ENCODE results near the gene PRRG1.

PRRG1 gene

GRCh38 chrX:37350034-37350365 is 836 bp downstream of the PRRG1 start:
- Mint-ChIP-seq H3K36me3 (ENCODE audit: insufficient read depth) (no peaks in the 10 kb centered on the region), H3K27ac (no peak overlapping the region), H3K27me3 (peaks cover 0 to 24% of the 10 kb centered on the region in 2 donors), H3K9me3 (peaks cover 0 to 1% of the 10 kb centered on the region in 2 donors), H3K4me1 (ENCODE audit: low read depth in 2 of 2) (peaks cover 0 to 7% of the 10 kb centered on the region in 2 donors), H3K4me3 (peak overlapping the region in 1 of 2 donors; percentile 19)
- ATAC-seq (replicated peaks) (no peak), DNase-seq (no peak)

- Mint-ChIP-seq H3K9me3 (peaks cover 0 to 5% of the 10 kb centered on the region in 2 donors), H3K27ac (no peak overlapping the region), H3K36me3 (ENCODE audit: insufficient read depth) (no peaks in the 10 kb centered on the region), H3K4me1 (ENCODE audit: low read depth in 2 of 2) (peaks cover 0 to 6% of the 10 kb centered on the region in 2 donors), H3K27me3 (peaks cover 0 to 19% of the 10 kb centered on the region in 2 donors), H3K4me3 (no peak overlapping the region)
- DNase-seq, result no peak
- ATAC-seq (replicated peaks), result no peak
Measured at GRCh38 chrX:37353646-37354045, 4.5 kb downstream of the PRRG1 start.

GRCh38 chrX:37357436-37357835 is 8.3 kb downstream of the PRRG1 start:
- H3K27me3 Mint-ChIP-seq, result no peaks in the 10 kb centered on the region
- ATAC-seq (replicated peaks), result no peak
- H3K27ac Mint-ChIP-seq, result no peak overlapping the region
- no peak overlapping the region for H3K4me3 Mint-ChIP-seq
- H3K4me1 Mint-ChIP-seq (ENCODE audit: low read depth in 2 of 2), result no peaks in the 10 kb centered on the region
- no peaks in the 10 kb centered on the region for H3K36me3 Mint-ChIP-seq (ENCODE audit: insufficient read depth)
- peaks cover 0 to 5% of the 10 kb centered on the region in 2 donors for H3K9me3 Mint-ChIP-seq
- DNase-seq, result no peak

GRCh38 chrX:37361596-37361995 is 12.4 kb downstream of the PRRG1 start:
- Mint-ChIP-seq H3K27me3 (no peaks in the 10 kb centered on the region), H3K4me3 (no peak overlapping the region), H3K9me3 (no peaks in the 10 kb centered on the region), H3K27ac (no peak overlapping the region), H3K36me3 (ENCODE audit: insufficient read depth) (no peaks in the 10 kb centered on the region), H3K4me1 (ENCODE audit: low read depth in 2 of 2) (no peaks in the 10 kb centered on the region)
- ATAC-seq (replicated peaks) (no peak), DNase-seq (no peak)

GRCh38 chrX:37364666-37365065 is 15.5 kb downstream of the PRRG1 start:
- H3K9me3 Mint-ChIP-seq, result peaks cover 0 to 2% of the 10 kb centered on the region in 2 donors
- H3K4me3 Mint-ChIP-seq, result no peak overlapping the region
- H3K27ac Mint-ChIP-seq, result no peak overlapping the region
- ATAC-seq (replicated peaks) (no peak), DNase-seq (no peak)
- H3K4me1 Mint-ChIP-seq (ENCODE audit: low read depth in 2 of 2), result no peaks in the 10 kb centered on the region
- H3K27me3 Mint-ChIP-seq, result no peaks in the 10 kb centered on the region
- H3K36me3 Mint-ChIP-seq (ENCODE audit: insufficient read depth), result no peaks in the 10 kb centered on the region

- Mint-ChIP-seq H3K4me3 (no peak overlapping the region), H3K36me3 (ENCODE audit: insufficient read depth) (no peaks in the 10 kb centered on the region), H3K27me3 (no peaks in the 10 kb centered on the region), H3K27ac (no peak overlapping the region), H3K9me3 (peaks cover 0 to 2% of the 10 kb centered on the region in 2 donors), H3K4me1 (ENCODE audit: low read depth in 2 of 2) (no peaks in the 10 kb centered on the region)
- ATAC-seq (replicated peaks), result no peak
- no peak for DNase-seq
Measured at GRCh38 chrX:37367946-37368345, 18.8 kb downstream of the PRRG1 start.

GRCh38 chrX:37370499-37371141 is 21.5 kb downstream of the PRRG1 start:
- Mint-ChIP-seq H3K4me1 (ENCODE audit: low read depth in 2 of 2) (no peaks in the 10 kb centered on the region), H3K27me3 (no peaks in the 10 kb centered on the region), H3K27ac (no peak overlapping the region), H3K36me3 (ENCODE audit: insufficient read depth) (no peaks in the 10 kb centered on the region), H3K4me3 (no peak overlapping the region), H3K9me3 (peaks cover 0 to 2% of the 10 kb centered on the region in 2 donors)
- ATAC-seq (replicated peaks) (no peak), DNase-seq (no peak)

GRCh38 chrX:37371578-37371991 is 22.4 kb downstream of the PRRG1 start:
- H3K9me3 Mint-ChIP-seq, result peaks cover 0 to 2% of the 10 kb centered on the region in 2 donors
- no peaks in the 10 kb centered on the region for H3K4me1 Mint-ChIP-seq (ENCODE audit: low read depth in 2 of 2)
- no peaks in the 10 kb centered on the region for H3K27me3 Mint-ChIP-seq

GRCh38 chrX:37378404-37378803 is 29.2 kb downstream of the PRRG1 start:
- H3K4me1 Mint-ChIP-seq (ENCODE audit: low read depth in 2 of 2), result no peaks in the 10 kb centered on the region
- H3K4me3 Mint-ChIP-seq, result no peak overlapping the region
- H3K27ac Mint-ChIP-seq, result no peak overlapping the region
- peaks cover 0 to 5% of the 10 kb centered on the region in 2 donors for H3K9me3 Mint-ChIP-seq
- ATAC-seq (replicated peaks) (no peak), DNase-seq (no peak)
- H3K27me3 Mint-ChIP-seq, result no peaks in the 10 kb centered on the region
- no peaks in the 10 kb centered on the region for H3K36me3 Mint-ChIP-seq (ENCODE audit: insufficient read depth)

More at GRCh38 chrX:37371578-37371991, 22.4 kb downstream of the PRRG1 start:
- Mint-ChIP-seq H3K27ac (no peak overlapping the region), H3K4me3 (no peak overlapping the region), H3K36me3 (ENCODE audit: insufficient read depth) (no peaks in the 10 kb centered on the region)
- DNase-seq (no peak), ATAC-seq (replicated peaks) (no peak)

GRCh38 chrX:37378830-37379229 is 29.7 kb downstream of the PRRG1 start:
- Mint-ChIP-seq H3K9me3 (peaks cover 0 to 5% of the 10 kb centered on the region in 2 donors), H3K4me1 (ENCODE audit: low read depth in 2 of 2) (no peaks in the 10 kb centered on the region), H3K27ac (no peak overlapping the region), H3K36me3 (ENCODE audit: insufficient read depth) (no peaks in the 10 kb centered on the region), H3K27me3 (no peaks in the 10 kb centered on the region), H3K4me3 (no peak overlapping the region)
- ATAC-seq (replicated peaks) (no peak), DNase-seq (no peak)

- no peaks in the 10 kb centered on the region for H3K36me3 Mint-ChIP-seq (ENCODE audit: insufficient read depth)
- no peaks in the 10 kb centered on the region for H3K27me3 Mint-ChIP-seq
- H3K27ac Mint-ChIP-seq, result no peak overlapping the region
- no peak overlapping the region for H3K4me3 Mint-ChIP-seq
- H3K4me1 Mint-ChIP-seq (ENCODE audit: low read depth in 2 of 2), result no peaks in the 10 kb centered on the region
- DNase-seq, result no peak
- peaks cover 0 to 5% of the 10 kb centered on the region in 2 donors for H3K9me3 Mint-ChIP-seq
- no peak for ATAC-seq (replicated peaks)
Measured at GRCh38 chrX:37380256-37380655, 31.1 kb downstream of the PRRG1 start.

- no peak for ATAC-seq (replicated peaks)
- H3K4me3 Mint-ChIP-seq, result no peak overlapping the region
- DNase-seq, result no peak
- peaks cover 0 to 5% of the 10 kb centered on the region in 2 donors for H3K9me3 Mint-ChIP-seq
- no peaks in the 10 kb centered on the region for H3K36me3 Mint-ChIP-seq (ENCODE audit: insufficient read depth)
- no peaks in the 10 kb centered on the region for H3K27me3 Mint-ChIP-seq
- H3K4me1 Mint-ChIP-seq (ENCODE audit: low read depth in 2 of 2), result no peaks in the 10 kb centered on the region
- H3K27ac Mint-ChIP-seq, result no peak overlapping the region
Measured at GRCh38 chrX:37380924-37381323, 31.8 kb downstream of the PRRG1 start.

GRCh38 chrX:37383313-37383712 is 34.1 kb downstream of the PRRG1 start:
- Mint-ChIP-seq H3K9me3 (peaks cover 0 to 5% of the 10 kb centered on the region in 2 donors), H3K4me3 (no peak overlapping the region), H3K27me3 (no peaks in the 10 kb centered on the region), H3K36me3 (ENCODE audit: insufficient read depth) (no peaks in the 10 kb centered on the region), H3K4me1 (ENCODE audit: low read depth in 2 of 2) (no peaks in the 10 kb centered on the region), H3K27ac (no peak overlapping the region)
- no peak for DNase-seq
- ATAC-seq (replicated peaks), result no peak

GRCh38 chrX:37388413-37388812 is 39.2 kb downstream of the PRRG1 start:
- Mint-ChIP-seq H3K27me3 (peaks cover 0 to 7% of the 10 kb centered on the region in 2 donors), H3K36me3 (ENCODE audit: insufficient read depth) (no peaks in the 10 kb centered on the region), H3K9me3 (peaks cover 0 to 9% of the 10 kb centered on the region in 2 donors), H3K27ac (no peak overlapping the region), H3K4me1 (ENCODE audit: low read depth in 2 of 2) (no peaks in the 10 kb centered on the region), H3K4me3 (no peak overlapping the region)
- DNase-seq (no peak), ATAC-seq (replicated peaks) (no peak)
